A204.1 (cell line): Measurements from ENCODE around the gene SPARCL1.
"Not testable (repeated sequence)": the region's sequence is repeated elsewhere in the genome, so short reads cannot be mapped to it uniquely, and the experiment has no call there.

Experiments used
- FAIRE-seq: peaks from 2 replicates; lab custom pipeline; 2012; peaks lifted over from hg19 to GRCh38; lab: Jason Lieb, UNC

SPARCL1 gene

DNA sequence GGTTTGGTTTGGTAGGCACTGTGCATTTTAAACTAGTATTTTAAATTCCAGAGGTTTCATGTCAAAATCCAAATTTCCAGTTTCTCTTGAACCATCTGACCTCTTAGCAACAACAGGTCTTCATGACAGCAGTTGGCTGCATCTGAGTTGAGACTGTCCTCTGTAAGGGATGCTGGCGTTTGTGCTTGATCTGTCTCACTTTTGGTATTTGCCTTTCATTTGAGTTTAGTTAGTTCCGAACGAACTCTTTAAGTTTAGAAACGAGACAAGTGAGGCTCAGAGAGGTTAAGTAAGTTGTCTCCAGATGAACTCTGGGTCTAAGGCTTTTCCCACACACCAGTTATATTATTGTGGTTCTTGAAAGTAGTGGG, 29.1 kb downstream of the SPARCL1 start:
- no peak for FAIRE-seq

DNA sequence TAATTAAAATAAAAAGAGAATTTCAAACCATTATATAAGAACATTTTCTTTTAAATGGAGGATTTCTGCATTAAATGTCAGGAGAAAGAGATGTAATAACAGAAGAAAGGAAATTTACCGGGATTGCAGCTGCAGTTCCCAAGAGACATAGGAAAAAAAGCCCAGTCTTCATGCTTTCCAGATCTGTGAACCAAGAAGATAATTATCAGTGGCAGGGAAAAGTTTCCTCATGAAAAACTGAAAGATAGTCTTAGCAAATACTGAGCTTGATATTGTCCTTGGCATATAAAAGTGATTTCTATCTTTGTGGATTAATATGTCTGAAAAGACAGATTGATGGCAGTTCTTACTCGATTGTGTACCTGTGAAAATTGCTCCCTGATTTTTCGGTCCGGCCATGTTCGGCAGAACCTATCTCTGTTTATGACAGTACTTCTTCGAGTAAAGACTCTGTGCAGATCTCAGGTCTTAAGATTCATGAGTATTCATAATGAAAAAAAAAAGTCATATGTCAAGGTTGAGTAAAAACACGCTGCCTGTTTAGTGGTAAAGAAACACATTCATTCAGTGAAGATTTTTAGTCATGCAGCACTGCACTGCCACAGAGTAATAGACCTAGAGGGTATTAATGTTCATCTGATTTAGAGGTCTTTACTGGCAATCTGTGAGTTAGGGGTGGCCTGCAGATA, 29.6 kb downstream of the SPARCL1 start:
- no peak for FAIRE-seq

DNA sequence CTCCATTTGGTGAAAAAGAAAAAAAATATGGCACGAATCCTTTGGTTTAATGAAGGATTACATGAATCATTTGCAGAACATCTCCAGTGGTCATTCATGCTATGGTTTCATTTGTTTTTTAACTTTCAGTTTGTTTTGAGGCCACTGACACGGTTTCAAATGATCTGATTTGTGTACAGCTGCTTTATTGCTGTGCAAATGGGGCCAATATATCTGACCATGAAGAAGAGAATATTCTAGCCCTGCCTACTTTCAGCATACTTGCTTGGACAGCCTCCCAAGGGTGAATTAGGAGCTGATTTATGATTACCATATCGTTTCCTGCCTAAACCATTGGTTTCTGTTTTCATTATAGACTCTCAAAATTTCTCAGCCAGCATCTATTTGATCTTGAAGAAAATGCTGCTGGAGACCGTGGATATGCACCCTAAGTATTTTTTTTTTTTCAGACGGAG, 30.7 kb downstream of the SPARCL1 start:
- FAIRE-seq, result no peak

DNA sequence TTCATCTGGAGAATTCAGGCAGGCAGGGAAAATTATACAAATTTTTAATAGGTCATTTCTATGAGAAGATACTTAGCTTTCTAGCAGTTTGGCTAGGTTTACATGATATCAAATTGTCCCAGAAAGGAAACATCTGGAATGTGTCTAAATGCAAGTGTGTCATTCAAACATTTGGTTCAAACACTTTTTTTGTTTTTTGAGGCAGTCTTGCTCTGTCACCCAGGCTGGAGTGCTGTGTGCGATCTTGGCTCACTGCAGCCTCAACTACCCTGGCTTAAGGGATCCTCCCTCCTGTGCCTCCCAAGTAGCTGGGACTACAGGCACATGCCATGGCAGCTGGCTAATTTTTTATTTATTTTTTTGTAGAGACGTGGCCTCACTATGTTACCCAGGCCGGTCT, 31.6 kb downstream of the SPARCL1 start:
- FAIRE-seq, result no peak

DNA sequence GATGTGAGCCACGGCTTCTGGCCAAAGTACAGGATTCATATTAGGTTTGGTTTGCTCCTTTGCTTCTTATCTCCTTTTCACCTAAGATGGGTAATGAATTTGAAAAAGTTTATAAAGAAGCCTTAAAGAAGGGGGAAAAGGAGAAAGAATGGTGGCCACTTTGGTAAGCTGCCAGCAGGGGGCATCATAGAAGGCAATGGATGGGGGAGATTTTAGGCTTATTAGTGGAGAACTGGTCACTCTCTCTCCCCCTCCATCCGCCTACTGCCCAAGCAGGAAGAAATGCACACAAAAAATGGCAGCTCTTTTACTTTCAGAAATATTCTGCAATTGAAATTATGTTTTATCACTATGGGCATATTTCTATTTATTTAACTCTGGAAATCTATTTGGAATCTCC, 32.0 kb downstream of the SPARCL1 start:
- no peak for FAIRE-seq

DNA sequence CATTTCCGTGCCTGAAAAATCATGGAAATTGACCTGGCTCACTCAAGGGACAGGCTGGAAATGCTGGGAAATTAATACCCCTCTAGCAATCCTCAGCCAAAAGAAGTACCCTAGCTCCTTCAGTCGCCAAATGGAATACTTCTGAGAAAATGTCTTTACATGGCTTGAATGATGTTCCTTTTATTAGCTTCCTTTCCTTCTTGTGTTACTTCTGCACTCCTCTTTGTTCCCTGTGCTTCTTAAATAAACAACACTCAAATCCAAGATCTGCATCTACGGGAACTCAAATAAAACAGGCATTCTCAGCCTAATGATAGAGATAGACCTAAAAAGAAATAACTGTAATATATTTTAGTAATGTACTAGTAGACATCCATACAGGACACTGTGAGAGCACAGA, 36.1 kb downstream of the SPARCL1 start:
- FAIRE-seq, result no peak

DNA sequence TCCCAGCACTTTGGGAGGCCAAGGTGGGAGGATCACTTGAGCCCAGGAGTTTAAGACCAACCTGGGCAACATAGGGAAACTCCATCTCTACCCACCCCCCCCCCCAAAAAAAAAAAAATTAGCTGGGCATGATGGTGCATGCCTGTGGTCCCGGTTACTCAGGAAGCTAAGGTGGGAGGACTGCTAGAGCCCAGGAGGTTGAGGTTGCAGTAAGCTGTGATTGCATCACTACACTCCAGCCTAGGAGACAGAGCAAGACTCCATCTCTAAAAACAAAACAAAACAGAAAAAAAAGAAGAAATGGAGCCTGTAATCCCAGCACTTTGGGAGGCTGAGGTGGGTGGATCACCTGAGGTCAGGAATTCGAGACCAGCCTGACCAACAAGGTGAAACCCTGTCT, 37.3 kb downstream of the SPARCL1 start:
- not testable (repeated sequence) for FAIRE-seq

DNA sequence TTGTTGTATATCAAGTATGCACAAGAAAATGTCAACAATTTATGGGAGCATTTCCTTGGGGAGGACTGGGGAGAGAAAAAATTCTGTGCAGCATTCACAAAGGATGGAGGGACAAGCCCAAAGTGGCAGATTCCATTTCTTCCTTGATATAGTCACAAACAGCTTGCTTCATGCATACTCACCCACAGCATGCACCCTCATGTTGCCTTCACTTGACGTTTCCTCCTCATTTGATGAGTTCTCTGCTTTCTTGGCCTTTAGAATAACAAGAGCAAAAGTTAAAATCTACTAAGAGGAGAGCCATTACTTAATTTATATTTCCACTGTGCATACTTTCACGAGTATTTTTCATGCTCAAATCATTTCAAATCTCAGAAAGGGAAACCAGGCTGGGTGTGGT, 37.7 kb downstream of the SPARCL1 start:
- FAIRE-seq, result no peak

DNA sequence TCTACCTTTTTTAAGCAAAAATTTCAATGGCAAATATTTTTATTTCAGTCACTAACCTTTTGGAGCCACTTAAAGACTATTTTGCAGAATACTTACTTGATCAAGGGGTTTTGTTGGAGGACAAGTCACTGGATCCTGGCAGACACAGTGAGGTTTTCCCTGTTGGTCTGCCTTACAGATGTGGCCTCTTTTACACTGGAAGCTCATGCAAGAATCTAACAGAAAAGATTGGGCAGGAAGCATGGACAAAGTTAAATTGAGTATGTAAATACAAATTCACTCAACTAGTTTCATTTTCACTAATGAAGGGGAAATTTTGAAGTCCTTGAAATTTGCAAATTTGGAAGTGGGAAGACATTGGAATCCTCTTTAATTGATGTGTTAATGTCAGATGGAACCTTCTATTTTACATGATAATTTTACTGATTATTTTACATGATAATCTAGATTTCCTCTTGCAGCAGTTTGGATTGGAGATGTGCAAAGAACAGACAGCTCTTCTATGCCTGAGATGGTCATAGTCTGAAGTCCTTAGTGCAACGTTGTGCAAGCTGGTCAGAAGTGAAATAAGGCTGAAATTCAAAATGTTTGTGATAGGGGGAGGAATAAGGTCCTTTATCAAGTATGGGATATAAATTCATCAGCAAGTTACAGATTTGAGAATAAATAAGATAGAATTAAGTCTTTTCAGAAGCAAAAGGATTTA, 38.4 kb downstream of the SPARCL1 start:
- no peak for FAIRE-seq

DNA sequence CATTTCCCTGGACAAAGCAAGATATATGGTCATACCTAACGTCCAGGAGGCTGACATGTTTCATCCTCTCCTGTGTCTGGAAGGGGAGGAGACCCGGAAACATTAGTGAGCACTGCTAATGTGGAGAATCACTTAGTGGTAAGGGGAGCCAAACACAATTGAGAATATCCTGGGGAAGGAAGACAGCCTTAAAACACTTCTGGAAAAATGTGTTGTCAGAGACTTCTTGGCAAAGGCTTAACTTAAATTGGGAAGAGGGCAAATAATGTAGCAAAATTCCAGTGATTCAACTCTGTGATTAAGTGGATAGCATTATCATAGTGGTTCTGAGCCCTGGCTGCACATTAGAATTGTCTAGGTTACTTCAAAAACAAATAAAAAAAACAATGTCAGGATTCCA, 39.5 kb downstream of the SPARCL1 start:
- no peak for FAIRE-seq

DNA sequence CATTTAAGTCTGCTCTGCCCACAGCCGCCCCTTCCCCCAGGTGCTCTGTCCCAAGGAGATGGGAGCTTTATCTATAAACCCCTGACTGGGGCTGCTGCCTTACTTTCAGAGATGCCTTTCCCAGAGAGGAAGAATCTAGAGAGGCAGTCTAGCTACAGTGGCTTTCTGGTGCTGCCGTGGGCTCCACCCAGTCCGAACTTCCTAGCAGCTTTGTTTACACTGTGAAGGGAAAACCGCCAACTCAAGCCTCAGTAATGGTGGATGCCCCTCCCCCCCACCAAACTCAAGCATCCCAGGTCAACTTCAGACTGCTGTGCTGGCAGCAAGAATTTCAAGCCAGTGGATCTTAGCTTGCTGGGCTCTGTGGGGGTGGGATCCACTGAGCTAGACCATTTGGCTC, 40.5 kb downstream of the SPARCL1 start:
- not testable (repeated sequence) for FAIRE-seq

DNA sequence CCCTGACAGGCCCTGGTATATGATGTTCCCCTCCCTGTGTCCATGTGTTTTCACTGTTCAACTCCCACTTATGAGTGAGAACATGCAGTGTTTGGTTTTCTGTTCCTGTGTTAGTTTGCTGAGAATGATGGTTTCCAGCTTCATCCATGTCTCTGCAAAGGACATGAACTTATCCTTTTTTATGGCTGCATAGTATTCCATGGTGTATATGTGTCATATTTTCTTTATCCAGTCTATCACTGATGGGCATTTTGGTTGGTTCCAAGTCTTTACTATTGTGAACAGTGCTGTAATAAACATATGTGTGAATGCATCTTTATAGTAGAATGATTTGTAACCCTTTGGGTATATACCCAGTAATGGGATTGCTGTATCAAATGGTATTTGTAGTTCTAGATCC, 45.9 kb downstream of the SPARCL1 start:
- not testable (repeated sequence) for FAIRE-seq

DNA sequence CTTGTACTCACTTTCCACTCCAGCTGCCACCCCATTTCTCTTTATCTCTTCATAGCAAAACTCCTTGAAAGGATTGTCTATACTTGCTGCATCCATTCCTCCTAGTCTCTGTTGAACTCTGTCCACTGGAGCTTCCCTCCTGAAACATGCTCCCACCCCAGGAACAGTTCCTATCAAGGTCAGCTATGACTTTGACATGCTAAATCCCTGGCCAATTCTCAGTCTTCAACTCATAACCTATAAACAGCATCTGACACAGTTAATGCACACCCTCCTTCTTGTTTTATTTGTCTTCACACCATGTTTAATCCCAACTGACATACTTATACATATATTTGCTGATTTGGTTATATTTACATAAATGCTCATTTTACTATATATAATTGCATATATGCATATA, 47.8 kb downstream of the SPARCL1 start:
- FAIRE-seq, result no peak

DNA sequence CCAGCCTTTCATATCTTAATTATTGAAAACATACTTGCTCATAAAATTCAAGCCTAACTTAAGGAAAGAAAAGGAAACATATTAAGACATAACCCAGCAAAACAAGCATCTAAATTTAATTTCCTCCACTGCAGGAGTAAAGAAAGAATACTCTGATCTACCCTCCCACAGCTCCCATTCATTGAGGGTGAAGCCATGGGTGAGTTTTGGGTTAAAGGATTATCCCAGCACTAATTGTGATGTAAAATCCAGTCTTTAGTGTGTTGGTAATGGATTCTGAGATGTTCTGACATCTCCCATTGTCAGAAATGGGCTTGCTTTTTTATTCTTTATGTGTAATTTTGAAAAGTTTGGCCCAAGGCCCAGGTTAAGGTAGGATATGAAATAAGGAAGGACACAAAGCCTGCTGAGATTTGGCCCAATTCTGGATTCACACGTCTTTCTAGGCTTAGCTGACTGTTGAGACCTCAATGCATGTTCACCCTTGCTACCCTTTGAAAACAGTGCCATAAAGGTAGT, 50.4 kb downstream of the SPARCL1 start:
- no peak for FAIRE-seq

DNA sequence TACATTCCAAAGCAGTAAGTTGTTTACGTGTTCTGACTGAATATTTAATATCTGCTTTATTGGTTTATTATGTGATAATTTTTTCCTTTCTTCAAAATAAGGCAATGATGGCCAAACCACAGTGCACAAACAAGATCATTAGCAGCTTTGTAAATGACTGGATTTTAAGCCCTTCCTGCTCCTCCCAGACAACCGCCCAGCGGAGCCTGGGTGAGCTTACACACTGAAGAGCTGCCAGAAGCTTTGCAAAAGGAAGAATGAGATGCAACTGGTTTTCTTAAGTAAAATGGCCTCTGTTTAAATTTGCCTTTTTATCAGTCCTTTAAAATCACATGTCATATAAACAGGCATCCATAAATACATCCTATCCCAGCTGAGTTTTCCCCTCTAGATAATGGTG, 52.2 kb downstream of the SPARCL1 start:
- no peak for FAIRE-seq

DNA sequence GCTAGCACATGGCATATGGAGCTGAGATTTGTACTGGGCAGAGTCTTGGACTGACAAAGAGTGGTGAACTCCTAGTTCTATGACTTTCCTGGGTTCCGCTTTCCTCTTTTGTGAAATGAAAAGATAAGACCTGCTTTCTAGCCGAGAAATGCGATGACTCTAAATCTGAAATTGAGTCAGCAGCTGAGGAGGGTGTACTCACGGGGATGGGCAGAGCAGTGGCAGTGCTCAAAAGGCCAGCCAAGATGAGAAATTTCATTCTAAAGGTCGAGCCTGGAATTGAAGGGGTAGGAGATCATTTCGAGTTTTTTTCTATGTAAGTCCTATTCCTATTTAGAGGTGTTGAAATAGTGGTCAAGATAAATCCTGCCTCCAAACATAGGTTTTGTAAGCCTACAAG, 59.8 kb downstream of the SPARCL1 start:
- FAIRE-seq, result no peak

DNA sequence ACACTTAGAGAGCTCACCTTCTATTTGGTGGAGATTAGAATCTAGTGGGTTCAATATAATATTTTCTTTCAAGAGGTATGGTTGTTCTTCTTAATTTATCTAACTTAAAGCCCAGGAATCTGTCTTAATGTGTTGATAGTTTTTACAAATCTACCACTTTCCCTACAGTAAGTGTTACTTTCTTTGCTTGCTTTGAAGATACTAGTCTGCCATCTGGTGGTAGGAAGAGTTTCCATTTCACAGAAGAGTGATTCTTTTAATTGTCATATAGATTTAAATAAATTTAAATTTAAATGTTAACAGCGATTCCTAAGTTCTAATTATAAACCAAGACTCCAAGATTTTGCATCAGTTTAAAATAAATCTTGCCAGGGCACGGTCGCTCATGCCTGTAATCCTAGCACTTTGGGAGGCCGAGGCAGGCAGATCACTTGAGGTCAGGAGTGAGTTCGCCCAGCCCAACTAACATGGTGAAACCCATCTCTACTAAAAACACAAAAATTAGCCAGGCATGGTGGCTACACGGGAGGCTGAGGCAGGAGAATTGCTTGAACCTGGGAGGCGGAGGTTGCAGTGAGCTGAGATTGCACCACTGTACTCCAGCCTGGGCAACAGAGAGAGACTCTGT, 63.3 kb downstream of the SPARCL1 start:
- FAIRE-seq, result peak; percentile 98

DNA sequence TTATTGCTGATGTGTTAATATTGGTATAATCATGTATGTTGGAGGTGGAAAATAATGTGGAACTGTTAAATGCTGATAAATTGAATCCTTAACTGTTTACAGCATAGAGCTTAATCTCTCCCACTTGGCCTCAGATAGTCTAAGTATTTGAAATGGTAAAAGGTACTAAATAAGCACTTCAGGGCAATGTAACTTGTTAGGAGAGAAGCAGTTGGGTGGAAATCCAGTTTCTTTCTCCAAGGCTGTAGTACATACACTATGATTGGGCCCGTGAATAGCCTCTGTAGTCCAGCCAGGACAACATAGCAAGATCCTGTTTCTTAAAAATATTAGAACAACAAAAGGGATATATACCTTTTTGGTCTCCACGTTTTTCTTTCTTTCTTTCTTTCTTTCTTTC, 67.1 kb downstream of the SPARCL1 start:
- no peak for FAIRE-seq

DNA sequence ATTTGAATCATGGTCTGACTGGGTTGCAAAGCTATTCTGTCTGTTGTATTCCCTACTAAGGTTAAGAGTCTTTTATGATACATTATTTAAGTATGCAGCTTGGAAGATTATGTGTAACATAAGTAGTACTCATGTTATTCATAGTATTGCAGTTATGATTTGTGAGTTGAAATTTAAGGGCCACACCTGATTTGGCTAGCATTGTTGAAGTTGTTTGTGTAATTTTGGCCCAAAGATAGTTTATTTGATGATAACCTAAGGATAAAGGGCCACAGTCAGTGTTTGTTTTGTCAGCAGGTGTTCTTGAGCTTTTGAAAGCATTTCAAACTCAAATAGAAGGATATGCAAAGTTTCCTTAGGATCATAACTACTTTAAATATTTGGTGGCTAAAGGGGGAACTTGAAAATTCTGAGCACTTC, 67.9 kb downstream of the SPARCL1 start:
- FAIRE-seq, result no peak

DNA sequence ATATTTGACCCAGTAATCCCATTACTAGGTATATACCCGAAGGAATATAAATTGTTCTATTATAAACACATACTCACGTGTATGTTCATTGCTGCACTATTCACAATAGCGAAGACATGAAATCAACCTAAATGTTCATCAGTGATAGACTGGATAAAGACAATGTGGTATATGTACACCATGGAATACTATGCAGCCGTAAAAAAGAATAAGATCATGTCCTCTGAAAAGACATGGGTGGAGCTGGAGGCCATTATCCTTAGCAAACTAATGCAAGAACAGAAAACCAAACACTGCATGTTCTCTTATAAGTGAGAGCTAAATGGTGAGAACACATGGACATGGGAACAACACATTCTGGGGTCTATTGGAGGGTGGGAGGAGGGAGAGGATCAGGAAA, 70.3 kb downstream of the SPARCL1 start:
- no peak for FAIRE-seq

DNA sequence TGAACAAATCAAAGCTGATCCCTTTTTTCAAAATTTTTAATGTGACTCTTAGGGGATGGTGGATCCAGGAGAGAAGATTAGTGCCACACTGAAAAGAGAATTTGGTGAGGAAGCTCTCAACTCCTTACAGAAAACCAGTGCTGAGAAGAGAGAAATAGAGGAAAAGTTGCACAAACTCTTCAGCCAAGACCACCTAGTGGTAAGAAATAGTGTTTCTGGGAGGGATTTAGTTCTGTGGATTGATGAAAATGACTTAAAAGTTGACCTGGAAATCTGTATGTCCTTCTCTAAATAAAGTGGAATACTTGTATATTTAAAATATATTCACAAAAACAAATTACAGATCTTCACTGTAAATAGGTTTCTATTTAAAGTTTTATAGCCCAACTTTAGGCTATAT, 77.6 kb downstream of the SPARCL1 start:
- no peak for FAIRE-seq

DNA sequence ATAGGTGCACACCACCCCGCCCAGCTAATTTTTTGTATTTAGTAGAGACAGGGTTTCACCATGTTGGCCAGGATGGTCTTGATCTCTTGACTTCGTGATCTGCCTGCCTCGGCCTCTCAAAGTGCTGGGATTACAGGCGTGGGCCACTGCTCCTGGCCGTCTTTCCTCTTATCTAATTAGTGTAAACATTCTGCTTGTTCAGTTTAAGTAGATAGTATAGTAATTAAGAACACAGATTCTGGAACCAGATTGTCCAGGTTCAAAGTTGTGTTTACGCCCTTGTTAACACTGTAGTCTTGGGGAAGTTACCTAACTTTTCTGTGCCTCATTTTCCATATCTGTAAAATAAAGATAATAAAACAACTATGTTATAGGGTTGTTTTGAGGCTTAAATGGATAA, 82.8 kb downstream of the SPARCL1 start:
- not testable (repeated sequence) for FAIRE-seq

DNA sequence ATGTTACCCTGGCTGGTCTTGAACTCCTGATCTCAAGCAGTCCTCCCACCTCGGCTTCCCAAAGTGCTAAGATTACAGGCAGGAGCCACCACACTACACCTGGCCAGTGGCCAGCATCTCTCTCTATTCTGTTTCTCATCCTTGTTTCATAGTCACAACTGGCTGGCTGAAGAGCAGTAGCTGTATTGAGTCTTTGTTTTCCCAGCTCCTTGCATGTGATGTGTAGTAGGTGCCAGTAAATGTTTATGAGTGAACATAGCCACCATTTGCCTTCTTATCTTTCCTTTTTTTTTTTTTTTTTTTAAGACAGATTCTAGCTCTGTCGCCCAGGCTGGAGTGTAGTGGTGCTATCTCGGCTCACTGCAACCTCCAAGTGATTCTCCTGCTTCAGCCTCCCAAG, 83.2 kb downstream of the SPARCL1 start:
- FAIRE-seq, result no peak
